Measurements from ENCODE around the gene ZDHHC14. TPM values are rescaled to one million over a fixed set of nuclear protein-coding genes. Genes with fewer than 3 reads are reported as not detected.

Gene ZDHHC14
- polyA plus RNA-seq, 1 donor: 19.1 TPM

DNA sequence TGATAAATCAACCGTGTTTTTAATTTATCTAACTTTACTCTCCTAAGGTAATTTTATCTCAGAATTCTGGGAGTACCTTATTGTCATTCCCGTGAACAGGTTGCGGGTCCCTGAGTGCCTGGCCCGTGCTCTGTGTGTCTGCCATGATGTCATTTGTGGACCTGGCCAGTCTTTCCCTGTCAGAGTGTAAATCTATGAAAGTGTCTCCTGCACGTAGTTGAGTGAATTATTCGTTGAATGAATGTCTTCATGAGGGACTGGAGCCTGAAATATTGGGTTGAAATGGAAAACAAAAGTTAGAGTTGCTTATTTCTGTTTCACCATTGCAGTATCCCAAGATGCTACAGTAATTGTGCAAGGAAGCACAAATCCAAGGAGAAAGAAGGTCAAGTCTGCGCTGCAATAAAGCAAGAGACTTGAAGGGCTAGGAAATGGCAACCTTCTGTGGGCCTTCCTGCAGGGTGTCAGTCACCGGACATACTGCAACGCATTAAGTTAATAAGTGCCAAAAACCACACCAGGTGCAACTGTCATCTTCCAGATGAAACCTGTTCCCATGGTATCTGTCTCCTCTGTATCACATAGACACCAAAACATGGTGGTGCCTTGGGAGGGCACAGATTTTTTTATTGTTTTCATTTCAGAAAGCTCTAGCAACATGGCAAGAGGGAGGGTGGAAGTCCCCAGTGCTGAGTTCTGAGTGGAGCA lies 135.5 kb downstream of the ZDHHC14 start:
- DNase-seq: no peak

DNA sequence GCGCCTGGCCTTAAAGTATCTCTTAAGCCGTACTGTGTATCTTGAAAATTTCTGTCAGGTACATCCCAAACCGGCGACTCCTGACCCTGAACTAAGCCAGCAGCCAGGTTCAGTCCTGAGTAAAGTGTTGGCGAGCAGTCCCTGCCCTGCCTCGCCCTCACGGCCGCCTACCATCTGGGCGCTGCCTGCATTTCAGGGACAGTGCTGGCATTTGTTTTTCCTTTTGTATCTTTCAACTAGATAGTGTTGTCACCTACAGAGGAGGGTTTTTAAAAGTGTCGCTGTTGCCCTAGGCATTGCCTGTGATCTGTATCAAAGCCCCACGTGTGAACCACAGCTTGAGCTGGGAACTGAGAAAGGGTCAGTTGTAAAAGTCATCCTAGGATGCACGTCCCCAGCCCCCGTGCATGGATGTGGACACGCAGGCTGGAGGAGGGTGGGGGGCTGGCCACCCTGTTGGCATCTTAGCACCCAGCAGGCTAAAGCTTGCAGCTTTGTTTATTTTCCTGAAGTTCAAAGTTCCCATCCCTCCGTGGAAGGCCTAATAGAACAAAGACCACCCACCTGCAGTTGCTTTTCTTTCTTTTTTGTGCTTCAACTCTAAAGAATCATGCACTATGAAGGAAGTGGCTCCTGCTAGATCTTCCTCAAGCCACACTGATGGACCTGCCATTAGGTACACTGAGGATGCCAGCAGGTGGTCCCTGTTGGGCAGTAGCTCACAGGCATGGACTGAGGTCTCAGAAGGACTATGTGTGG lies 136.8 kb downstream of the ZDHHC14 start:
- DNase-seq: no peak

DNA sequence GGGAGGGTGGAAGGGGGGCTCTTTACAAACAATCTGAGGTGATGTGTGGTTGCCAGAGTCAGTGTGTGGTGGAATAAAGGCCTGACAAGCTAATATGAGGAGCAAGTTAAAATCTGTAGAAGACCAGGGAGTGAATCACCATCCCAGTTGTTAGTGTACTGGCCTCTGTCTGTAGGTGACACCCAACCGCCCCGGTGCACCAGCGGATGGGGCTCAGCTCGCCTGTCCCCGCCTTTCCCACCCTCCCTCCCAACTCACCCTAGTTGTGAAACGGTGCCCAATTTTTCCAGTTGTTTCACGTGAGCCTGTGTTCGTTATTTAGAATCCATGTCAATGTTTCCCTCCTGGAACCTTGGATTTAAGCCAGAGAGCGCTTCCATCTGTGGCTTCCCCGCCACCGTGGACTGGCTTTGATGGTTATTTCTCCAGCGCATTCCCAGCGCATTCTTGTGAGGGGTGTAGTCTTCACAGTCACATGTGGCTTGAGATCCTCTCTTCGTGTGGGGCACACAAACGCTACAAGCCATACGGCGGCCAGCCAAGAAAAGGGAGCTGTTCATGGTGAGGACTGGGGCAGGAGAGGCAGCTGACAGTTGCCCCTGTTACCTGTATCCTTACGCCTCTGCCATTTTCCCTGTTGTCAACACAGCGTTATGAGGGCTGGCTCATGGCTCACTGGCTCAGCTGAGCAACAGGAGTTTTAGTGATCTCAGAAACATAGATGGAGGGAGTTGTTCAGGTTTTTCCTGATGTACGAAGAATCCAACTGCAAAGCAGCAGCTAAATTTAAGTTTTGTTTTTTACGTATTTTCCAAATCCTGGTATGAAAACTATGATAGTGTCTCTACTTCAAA lies 137.6 kb downstream of the ZDHHC14 start:
- no peak for DNase-seq

DNA sequence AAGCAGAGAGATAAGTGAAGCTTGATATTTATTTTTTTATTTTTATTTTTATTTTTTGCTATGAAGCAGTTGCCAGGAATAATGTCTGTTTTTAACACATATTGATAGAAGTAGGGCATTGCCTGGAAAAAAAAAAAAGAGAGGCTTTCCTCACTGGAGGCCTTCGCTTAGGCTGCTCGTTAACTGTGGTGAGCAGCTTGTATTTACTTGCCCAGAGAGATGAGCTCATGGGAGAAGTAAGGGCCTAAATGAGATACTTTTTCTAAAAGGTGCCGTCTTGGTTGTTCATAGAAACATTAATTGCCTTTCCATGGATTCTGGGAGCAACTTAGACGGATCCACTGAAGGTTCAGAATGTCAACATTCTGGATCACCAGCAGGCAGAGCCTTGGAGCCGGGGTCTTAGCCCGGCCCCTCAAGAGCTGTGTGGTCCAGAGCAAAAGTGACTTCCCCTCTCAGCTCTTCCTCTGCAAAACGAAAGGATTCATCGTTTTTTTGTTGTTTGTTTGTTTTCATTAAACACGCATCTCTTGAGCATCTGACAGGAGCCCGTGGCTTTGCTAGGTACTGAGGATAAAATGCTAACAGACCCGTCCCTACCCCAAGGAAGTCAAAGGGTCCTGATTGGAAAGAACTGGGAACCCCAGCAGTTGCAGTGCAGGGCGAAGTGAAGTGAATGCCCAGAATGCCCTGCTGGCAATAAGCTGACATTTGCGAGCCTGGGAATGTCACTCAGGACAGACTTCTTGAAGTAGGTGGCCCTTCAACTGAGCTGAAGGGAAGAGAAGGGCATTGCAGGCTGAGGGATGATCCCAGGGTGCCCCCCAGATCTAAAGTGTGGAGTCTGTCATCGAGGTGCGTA lies 138.5 kb downstream of the ZDHHC14 start:
- DNase-seq: no peak

DNA sequence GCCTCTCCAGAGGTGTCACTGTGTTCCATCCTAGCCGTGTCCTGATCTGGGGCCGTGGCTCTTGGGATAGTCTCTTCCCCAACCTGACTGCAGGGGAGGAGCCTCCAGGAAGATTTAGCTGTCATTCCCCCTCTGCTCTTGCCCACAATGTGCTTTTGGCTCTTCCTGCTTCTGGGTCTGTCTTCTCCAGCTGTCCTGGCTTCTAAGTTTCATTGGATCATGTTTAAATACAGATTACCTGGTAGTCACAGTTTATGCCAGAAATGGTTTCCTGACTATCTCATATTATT lies 139.1 kb downstream of the ZDHHC14 start:
- DNase-seq: no peak

DNA sequence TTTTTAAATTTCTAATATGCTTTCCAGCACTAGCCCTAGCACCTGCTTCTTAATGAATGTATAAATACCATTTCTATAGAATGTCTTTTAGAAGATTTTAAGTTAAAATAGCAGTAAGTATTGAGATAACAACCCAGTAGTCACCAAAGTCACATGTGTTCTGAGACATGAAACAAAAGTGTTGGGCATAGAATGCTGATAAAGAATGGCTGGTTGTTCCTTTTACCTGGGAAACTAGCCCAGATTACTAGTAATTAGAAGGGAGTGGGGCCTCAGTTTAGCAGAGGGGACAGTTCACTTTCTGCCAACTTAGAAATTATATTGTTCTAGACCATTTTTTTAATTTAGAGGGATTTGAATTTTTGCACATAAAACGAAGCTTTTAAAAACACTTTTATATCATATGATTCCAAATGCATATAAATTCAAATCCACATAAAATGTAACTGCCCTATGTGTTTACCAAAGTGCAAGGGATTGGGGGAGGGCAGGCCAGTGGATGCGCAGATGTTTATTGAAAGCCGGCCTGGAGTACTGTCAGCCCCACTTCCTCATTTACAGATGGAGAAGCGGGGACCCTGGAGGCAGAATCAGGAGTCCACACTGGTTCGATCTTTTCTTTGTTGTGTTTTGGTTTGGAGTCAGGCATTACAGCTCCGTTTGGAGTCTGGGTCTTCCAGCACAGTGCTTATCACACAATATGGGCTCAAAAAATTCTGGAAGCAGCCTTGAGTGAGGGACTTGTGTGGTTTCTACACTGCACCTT lies 139.8 kb downstream of the ZDHHC14 start:
- no peak for DNase-seq

DNA sequence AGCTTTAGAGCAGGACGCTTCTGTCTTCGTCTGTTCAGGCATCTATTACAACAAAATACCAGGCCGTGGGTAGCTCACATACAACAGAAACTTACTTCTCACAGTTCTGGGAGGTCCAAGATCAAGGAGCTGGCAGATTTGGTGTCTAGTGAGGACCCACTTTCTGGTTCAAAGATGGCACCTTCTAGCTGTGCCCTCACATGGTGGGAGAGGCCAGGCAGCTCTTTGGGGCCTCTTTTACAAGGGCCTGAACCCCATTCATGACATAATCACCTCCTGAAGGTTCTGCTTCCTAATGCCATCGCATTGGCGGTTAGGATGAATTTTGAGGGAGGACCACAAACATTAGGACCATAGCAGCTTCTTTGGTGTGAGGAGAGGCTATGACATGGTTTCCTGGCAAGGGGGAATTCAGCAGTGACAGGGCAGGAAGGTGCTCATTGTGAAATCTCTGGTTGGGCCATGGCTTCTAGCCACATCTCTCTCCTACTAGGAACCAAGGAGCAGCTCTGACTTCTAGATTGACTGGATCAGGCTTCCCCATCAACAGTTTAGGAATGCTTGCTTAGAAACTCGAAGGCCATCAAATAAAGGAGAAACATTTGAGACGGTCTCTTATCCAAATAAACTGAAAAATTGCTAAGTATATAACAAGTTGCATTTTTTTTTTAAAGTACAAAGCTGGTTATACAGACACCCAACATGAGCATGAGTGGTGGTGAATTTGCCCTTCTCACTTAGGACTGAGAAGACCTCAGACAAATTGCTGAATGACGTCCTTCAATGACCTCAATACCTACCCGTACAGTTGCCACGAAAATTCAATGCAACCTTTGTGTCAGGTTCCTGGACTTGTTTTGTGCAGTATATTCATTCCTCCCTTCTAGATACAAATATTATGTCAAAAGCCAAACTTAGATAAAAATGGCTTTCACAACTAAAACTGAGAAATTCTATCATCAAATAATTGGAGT lies 140.7 kb downstream of the ZDHHC14 start:
- no peak for DNase-seq

DNA sequence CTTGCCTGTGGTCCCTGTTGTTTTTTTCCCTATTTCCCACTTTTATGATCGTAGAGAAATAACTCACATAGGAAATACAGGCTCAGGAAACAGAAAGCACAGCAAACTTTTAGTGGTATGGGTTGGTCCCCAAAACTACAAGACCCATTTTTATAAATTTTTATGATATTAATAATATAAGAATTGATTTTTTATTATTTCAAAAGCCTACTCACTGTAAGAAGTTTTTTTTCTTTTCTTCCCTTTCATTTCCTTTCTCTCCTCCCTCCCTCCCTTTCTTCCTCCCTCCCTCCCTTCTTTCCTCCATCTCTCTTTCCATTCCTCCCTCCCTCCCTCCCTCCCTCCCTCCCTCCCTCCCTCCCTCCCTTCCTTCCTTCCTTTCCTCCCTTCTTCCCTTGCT lies 141.5 kb downstream of the ZDHHC14 start:
- DNase-seq: no peak

DNA sequence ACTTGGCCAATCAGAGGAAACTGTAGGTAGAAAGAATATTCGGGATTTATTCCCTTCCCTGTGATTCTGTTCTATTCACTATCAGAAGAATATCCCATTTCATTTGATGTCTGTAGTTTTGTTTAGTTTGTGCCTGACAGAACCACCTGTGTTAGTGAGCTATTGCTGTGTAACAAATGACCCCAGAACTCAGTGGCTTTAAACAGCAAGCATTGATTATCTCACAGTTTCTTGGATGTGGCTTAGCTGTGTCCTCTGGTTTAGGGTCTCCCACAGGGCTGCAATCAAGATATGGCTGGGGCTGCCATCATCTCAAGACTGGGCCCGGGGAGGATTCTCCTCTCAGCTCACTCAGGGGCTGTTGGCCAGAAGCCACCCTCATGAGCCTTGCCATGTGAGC lies 143.7 kb downstream of the ZDHHC14 start:
- no peak for DNase-seq

DNA sequence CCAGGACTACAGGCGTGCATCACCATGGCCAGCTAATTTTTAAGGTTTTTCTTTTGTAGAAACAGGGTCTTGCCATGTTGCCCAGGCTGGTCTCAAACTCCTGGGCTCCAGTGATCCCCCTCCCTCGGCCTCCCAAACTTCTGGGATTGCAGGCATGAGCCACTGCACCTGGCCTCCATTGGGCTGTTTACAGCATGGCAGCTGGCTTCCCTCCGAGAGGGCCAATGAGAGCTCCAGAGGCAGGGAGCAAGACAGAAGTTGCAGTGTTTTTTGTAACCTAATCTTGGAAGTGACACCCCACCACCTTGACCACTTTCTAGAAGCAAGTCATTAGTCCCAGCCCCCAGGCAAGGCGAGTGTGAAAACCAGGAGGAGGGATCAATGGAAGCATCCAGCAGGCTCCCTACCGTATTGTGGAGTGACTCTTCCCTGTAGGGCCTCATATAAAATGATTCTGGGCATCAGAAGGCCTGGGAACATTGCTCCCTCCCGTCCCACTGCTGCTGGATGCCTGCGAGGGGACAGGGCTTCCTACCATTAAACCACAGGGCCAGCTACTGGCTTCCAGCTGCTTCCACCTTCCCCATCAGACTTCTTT lies 144.4 kb downstream of the ZDHHC14 start:
- DNase-seq: no peak

DNA sequence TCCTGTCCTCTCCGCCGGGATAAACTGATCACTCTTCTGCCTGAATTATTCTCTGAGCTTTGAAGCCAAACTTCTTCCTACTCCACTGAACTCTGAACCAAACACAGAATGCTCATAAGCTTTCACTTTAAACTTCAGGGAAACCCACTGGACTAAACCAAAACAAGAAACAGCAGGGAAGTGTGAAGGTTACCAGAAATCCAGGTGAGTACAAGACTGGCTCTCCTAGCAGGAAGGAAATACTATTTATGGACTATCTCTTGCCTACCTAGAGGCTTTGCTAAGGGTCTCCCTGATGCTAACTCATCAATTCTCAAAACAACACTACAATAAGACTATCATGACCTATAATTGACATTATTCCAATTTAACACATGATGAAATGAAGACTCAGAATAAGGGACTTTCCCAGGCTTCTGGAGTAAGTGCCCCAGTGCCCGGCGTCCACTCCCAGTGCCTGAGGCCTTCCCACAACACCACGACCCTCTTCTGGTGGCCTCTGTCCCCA lies 145.0 kb downstream of the ZDHHC14 start:
- no peak for DNase-seq

DNA sequence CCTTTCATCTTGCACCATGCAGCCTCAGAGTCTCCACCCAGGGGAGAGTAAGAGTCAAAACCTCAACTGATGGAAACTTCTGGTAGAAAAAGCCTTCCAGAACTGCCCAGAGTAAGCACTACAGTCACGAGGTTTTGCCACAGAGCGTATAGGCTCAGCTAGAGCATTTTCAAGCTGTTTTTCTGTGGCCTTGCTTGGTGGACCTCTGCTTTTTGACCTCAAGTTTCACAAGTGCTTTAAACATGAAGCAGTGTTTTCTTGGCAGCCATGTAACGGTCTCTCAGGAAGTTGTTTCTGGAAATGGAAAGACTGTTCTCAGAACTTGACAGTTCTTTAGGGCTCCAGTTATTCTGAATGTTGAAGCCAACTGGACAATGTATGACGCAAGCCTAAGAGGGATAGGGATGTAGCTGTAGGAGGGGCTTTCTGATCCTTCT lies 146.5 kb downstream of the ZDHHC14 start:
- DNase-seq: no peak

DNA sequence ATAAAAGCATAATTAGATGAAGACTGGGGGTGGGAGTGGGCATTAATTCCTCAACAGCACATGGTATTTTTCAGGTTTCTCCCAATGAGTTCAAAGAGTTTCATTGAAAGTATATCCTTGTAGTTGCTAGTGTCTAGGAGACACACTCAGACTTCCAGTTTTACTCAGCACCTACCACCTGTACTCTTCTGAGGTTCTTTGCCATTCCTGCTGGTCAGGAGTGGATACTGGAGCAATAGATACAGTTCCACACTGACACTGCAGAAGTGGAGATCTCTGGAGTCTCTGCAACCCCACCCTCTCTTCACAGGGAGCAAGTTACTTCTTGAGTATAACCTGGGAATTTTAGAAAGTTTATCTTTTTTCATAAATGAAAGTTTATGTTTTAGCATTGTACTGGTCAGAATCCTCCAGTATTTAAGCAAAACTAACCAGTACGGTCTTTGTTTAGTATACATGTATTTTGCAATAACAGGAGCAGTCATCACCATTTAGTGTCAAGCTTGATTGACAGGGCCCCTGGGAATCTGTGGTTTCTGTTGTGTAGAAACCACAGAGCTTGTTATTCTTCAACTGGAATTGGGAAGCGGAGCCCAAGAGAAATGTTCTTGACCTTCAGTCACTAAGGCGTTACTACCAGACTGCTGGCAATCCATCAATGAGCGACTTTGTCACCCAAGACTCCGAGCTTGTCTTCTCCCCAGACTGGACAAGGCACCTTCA lies 148.1 kb downstream of the ZDHHC14 start:
- DNase-seq: no peak

DNA sequence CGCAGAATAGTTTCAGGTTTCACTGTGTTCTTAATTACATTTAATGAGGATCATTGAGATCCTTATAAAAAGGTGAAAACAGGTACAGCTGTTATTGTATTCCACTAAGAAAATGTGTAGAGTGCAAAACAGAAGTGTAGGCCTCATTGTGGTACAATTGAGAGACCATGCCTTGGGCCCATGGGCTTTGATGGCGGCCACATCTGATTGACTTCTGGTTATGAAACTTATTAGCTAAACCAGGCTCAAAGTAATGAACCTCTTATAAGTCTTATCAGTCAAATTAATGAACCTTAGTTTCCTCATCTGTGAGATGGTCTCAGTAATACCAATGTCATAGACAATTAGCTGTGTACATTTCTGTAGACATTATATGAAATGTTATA lies 148.7 kb downstream of the ZDHHC14 start:
- DNase-seq: no peak

DNA sequence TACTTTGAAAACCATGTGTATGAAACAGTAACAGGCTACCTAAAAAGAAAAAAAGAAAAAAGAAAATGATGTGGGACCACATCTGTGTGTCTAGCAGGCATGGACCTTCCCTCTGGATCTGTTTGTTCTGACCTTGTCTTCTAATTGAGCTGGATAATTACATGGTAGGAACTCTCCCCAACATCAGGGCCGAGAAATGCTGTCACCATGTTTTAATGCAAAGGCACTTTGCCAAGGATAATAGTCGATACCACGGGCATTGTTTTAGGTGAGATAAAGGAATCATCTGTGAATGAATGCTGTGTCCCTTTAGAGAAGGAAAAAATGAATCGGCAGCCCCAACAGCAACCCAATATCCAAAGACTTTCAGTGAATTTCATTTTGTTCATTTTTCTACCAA lies 149.1 kb downstream of the ZDHHC14 start:
- no peak for DNase-seq

DNA sequence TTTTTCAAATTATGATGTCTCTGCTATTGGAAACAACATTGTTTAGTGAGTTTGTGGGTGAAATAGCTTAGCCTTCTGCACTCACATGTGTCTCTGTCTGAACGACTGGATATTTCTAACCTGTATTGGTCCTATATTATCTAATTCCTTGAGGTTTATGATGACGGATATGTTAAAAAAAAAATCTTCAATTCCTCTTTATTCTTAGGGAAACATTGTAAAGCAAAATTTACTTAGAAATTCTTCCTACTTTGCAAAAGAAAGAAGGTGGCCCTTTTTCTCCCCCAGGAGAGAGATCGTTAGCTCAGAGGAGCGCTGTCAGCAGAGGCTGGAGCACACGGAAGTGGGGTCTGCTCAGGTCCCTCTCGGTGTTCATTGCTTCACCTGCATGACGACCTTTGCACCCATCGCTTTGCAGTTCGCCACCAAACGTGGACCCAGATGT lies 149.8 kb downstream of the ZDHHC14 start:
- DNase-seq: no peak

DNA sequence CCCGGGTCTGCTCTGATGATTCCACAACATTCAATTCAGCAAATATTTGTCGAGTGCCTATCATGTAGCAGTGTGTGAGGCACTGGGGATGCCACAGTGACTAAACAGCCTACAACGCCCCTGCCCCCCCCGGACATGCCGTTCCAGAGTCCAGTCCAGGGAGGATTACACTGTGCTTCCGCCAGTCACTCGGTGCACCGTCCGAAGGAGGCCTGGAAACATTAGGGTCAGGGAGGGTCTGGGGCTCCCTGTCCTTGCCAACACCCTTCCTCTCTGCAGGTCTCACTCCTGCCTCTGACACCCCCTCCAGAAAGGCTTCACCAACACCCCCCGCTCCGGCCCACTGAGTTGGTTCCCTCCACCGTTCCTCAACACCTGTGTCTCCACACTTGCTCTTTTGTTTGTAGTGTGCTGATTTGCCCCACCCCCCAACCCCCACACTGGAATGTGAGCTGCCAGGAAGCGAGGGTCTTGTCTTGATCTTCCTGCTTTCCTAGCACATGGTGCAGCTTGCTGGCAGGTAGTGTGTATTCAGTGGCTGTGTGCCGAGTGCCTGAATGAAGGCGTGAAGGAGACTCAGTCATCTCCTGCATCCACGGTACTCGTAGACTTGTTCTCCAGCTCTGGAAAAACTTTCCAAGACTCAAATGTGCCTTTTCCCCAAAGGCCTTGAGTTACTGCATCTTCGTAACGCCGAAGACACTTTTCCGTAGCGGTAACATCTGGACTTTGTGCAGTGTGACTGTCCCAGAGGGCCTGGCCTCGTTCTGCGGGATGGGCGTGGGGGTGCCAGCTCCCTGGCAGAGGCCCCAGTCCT lies 150.4 kb downstream of the ZDHHC14 start:
- DNase-seq: no peak

DNA sequence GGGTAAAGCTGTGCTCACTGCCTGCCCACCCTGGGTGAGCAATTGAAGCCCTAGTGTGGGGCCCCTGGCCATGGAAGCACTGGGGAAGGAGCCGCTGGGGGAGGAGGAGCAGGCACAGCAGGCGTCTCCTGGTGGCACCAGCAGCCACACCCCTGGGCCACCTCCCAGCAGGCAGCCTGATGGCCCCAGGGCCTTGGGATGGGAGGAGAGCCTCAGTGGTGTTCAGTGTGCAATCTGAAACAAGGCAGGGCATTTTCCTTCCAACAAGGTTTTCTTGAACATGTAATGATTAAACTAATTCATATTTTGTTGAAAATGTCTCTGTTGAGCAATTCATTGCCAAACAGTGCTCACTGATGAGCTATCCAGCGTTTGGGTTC lies 151.0 kb downstream of the ZDHHC14 start:
- DNase-seq: no peak

Data from left kidney (tissue), 2 donors.